ENCODE results near the gene SYT1.

SYT1 gene

GRCh38 chr12:79302162-79302814 lies 437.7 kb downstream of the SYT1 start:
- no peak for DNase-seq

- no peak for DNase-seq
These were observed 442.8 kb downstream of the SYT1 start for GRCh38 chr12:79307340-79307739.

- DNase-seq = no peak
These were observed 444.5 kb downstream of the SYT1 start for GRCh38 chr12:79309039-79309438.

- no peak for DNase-seq
These were observed 452.7 kb downstream of the SYT1 start for GRCh38 chr12:79317179-79317847.

- no peak for DNase-seq
These were observed 458.3 kb downstream of the SYT1 start for GRCh38 chr12:79322905-79323304.

GRCh38 chr12:79324571-79324970 lies 460.0 kb downstream of the SYT1 start:
- DNase-seq = no peak

- no peak for DNase-seq
These were observed 461.6 kb downstream of the SYT1 start for GRCh38 chr12:79326222-79326621.

- DNase-seq = no peak
These were observed 462.1 kb downstream of the SYT1 start for GRCh38 chr12:79326663-79327062.

GRCh38 chr12:79327465-79327864 lies 462.9 kb downstream of the SYT1 start:
- no peak for DNase-seq

GRCh38 chr12:79329933-79330332 lies 465.4 kb downstream of the SYT1 start:
- no peak for DNase-seq

GRCh38 chr12:79331870-79332269 lies 467.3 kb downstream of the SYT1 start:
- no peak for DNase-seq

GRCh38 chr12:79333144-79333543 lies 468.6 kb downstream of the SYT1 start:
- DNase-seq = no peak

GRCh38 chr12:79337662-79338290 lies 473.2 kb downstream of the SYT1 start:
- no peak for DNase-seq

- DNase-seq = peak; percentile 7
These were observed 480.6 kb downstream of the SYT1 start for GRCh38 chr12:79344855-79345847.

GRCh38 chr12:79347866-79348265 lies 483.3 kb downstream of the SYT1 start:
- no peak for DNase-seq

GRCh38 chr12:79351251-79351650 lies 486.7 kb downstream of the SYT1 start:
- no peak for DNase-seq

- no peak for DNase-seq
These were observed 491.6 kb downstream of the SYT1 start for GRCh38 chr12:79356216-79356615.

- no peak for DNase-seq
These were observed 492.5 kb downstream of the SYT1 start for GRCh38 chr12:79357048-79357447.

- DNase-seq = no peak
These were observed 494.2 kb downstream of the SYT1 start for GRCh38 chr12:79358716-79359300.

GRCh38 chr12:79360286-79360685 lies 495.7 kb downstream of the SYT1 start:
- no peak for DNase-seq

GRCh38 chr12:79360936-79361335 lies 496.4 kb downstream of the SYT1 start:
- no peak for DNase-seq

- no peak for DNase-seq
These were observed 499.6 kb downstream of the SYT1 start for GRCh38 chr12:79364197-79364596.

GRCh38 chr12:79366374-79366773 lies 501.8 kb downstream of the SYT1 start:
- DNase-seq = no peak
